CD4-positive, alpha-beta T cell treated with Interleukin-15 for 4 hours (primary cell): ENCODE data around the gene PDIA2.
"Not testable (repeated sequence)": the region's sequence is repeated elsewhere in the genome, so short reads cannot be mapped to it uniquely, and the experiment has no call there.

ENCODE experiments used
- DNase-seq: peaks from one replicate; pipeline ENCODE4 v3.0.0-alpha.2; 2020; ENCODE audit warnings: low spot score

The PDIA2 gene

DNA sequence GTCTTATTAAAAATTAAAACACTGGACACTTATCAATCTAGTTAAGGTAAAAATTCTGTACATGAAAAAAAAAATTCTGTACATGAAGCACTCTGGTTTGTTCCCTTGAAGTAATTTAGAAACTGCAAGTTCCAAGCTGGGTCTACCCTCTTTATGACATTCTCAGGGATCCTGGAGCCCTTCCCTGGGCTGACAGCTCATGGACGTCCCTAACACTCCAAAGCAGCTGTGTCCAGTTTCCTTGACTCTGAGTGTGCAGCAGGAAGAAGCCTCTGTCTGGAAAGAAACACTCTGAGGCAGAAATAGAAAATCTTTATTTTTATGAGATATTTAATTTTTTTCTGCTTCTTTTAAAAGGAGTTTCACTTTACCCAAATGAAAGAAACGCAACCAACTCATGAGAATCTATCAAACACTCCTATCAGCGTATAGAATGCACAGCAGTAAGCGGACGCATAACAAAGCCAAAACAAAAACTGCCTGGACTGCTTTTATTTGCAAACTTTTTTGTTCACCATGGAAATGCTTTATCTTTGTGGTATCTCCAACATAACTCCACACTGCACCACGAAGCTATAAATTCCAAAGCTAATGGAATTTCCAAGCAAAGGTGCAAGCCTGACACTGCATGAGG, 48.3 kb downstream of the PDIA2 start:
- not testable (repeated sequence) for DNase-seq

- DNase-seq = no peak
Observed at GRCh38 chr16:333406-334094, 50.6 kb downstream of the PDIA2 start.

DNA sequence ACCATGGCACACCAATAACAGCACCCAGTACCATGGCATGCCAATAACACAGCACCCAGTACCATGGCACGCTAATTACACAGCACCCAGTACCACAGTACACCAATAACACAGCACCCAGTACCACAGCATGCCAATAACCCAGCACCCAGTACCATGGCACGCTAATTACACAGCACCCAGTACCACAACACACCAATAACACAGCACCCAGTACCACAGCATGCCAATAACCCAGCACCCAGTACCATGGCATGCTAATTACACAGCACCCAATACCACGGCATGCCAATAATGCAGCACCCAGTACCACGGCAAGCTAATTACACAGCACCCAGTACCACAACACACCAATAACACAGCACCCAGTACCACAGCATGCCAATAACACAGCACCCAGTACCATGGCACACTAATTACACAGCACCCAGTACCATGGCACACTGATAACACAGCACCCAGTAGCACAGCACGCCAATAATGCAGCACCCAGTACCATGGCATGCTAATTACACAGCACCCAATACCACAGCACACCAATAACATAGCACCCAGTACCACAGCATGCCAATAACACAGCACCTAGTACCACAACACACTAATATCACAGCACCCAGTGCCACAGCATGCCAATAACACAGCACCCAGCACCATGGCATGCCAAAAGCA, 51.3 kb downstream of the PDIA2 start:
- DNase-seq = not testable (repeated sequence)

GRCh38 chr16:334861-335632, 52.1 kb downstream of the PDIA2 start:
- DNase-seq = not testable (repeated sequence)

GRCh38 chr16:336269-336668, 53.3 kb downstream of the PDIA2 start:
- no peak for DNase-seq
